Lower leg skin (tissue), 4 donors: Measurements from ENCODE around the gene PNMA8B. TPM values are rescaled to one million over a fixed set of nuclear protein-coding genes. Genes with fewer than 3 reads are reported as not detected.

Experiments
- DNase-seq, 2 donors: peaks; one replicate each; pipeline ENCODE4 v3.0.0-alpha.2; 2019; ENCODE audit warnings: low spot score in 2 of 2
- H3K4me3 ChIP-seq: fragments of 200-600 bp; sonication (generic); 2 replicates; pipeline ENCODE4 v1.5.1; 2017; ENCODE audit warnings: mild to moderate bottlenecking, low read depth; ENCODE audit not compliant: poor library complexity, severe bottlenecking
- POLR2A ChIP-seq, 2 donors: fragments of 450-650 bp; IDR thresholded peaks; one replicate each; pipeline ENCODE4 v1.6.1; 2016 to 2017; ENCODE audit warnings: antibody characterized with exemption in 2 of 2, mild to moderate bottlenecking in 1 of 2, moderate library complexity in 1 of 2
- WGBS, 2 donors: methylation state at CpG; one replicate each; pipeline ENCODE4 v1.1.5; 2018; 5-methylcytosine and 5-hydroxymethylcytosine counted together
- intact Hi-C: fragments of 100-400 bp; cut with DNase I; formaldehyde crosslinking; loops from one replicate; pipeline ENCODE4 v1.15.0; 2023; ENCODE audit warnings: low total_unique reads
- total RNA-seq, 4 donors: library from RNA; depleted of rRNA; stranded (reverse); fragments of >200 nt; gene quantifications; one replicate each; pipeline ENCODE4 v1.1.0, GENCODE V29; 2016
- TF ChIP-seq, protein P1 (sequence below), 3 donors: fragments of 450-650 bp; IDR thresholded peaks; one replicate each; pipeline ENCODE4 v1.5.1; 2016; ENCODE audit warnings: antibody characterized with exemption in 3 of 3, mild to moderate bottlenecking in 3 of 3, moderate library complexity in 2 of 3

The PNMA8B gene
- total RNA-seq, 4 donors from 2014 or later: 2.0 to 5.8 (median 2.8) TPM

- intact Hi-C loops: no loop called here
- no peak for TF ChIP-seq POLR2A (IDR thresholded peaks at IDR 0.05)
- TF ChIP-seq, protein P1, sequence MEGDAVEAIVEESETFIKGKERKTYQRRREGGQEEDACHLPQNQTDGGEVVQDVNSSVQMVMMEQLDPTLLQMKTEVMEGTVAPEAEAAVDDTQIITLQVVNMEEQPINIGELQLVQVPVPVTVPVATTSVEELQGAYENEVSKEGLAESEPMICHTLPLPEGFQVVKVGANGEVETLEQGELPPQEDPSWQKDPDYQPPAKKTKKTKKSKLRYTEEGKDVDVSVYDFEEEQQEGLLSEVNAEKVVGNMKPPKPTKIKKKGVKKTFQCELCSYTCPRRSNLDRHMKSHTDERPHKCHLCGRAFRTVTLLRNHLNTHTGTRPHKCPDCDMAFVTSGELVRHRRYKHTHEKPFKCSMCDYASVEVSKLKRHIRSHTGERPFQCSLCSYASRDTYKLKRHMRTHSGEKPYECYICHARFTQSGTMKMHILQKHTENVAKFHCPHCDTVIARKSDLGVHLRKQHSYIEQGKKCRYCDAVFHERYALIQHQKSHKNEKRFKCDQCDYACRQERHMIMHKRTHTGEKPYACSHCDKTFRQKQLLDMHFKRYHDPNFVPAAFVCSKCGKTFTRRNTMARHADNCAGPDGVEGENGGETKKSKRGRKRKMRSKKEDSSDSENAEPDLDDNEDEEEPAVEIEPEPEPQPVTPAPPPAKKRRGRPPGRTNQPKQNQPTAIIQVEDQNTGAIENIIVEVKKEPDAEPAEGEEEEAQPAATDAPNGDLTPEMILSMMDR (IDR thresholded peaks at IDR 0.05): no peak
- WGBS, 2 donors: 41 to 56% methylated on average over 26 to 46 of the region's 49 CpGs
- H3K4me3 ChIP-seq: no peak overlapping the region
- no peak for DNase-seq
Measured at GRCh38 chr19:46494941-46495785, 504 bp downstream of the PNMA8B start.

DNA sequence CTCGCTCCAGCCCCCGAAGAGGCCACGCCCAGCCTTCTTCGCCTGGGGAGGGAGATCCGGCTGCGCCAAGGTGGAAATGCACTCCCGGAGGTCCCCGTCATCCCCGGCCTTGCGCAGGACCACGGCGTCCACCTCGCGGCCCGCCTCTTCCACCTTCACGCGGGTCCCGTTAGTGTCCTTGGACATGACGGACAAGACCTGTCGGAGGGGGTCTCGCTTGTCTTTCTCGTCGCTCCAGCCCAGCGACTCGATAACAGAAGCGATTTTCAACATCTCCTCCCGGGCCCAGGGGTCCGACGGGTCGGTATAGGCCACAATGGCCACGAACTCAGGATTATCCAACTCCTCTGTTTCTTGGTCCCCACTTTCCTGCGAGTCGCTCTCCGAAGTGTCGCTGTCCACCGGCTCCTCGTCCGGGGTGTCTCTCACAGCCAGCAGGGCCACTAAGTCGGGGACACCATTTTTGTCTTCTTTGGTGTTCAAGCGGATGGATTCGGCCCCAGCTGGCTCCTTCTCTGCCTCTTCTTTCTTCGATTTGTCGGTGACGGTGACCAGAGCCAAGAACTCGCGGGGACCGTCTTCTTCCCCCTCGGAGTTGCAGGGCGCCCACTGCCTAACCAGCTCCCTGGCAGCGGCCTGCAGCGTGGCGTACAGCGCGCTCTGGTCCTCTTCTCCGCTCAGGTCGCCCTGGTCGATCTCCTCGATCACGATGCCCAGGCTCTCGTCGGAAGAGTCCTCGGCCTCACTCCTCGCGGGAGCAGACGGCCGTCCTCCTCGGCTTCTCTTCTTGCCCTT is 1.3 kb downstream of the PNMA8B start:
- intact Hi-C loops: no loop called here
- H3K4me3 ChIP-seq: no peak overlapping the region
- no peak for DNase-seq
- 73 to 83% methylated on average over 67 of the region's 67 CpGs for WGBS, 2 donors
- TF ChIP-seq, protein P1 (IDR thresholded peaks at IDR 0.05): no peak
- no peak for TF ChIP-seq POLR2A (IDR thresholded peaks at IDR 0.05)

GRCh38 chr19:46493236-46494145 is 2.2 kb downstream of the PNMA8B start:
- 8 to 16% methylated on average over 49 to 76 of the region's 92 CpGs for WGBS, 2 donors
- no peak for DNase-seq
- TF ChIP-seq, protein P1 (IDR thresholded peaks at IDR 0.05): no peak
- TF ChIP-seq POLR2A (IDR thresholded peaks at IDR 0.05): no peak
- intact Hi-C loops: no loop called here
- no peak overlapping the region for H3K4me3 ChIP-seq

DNA sequence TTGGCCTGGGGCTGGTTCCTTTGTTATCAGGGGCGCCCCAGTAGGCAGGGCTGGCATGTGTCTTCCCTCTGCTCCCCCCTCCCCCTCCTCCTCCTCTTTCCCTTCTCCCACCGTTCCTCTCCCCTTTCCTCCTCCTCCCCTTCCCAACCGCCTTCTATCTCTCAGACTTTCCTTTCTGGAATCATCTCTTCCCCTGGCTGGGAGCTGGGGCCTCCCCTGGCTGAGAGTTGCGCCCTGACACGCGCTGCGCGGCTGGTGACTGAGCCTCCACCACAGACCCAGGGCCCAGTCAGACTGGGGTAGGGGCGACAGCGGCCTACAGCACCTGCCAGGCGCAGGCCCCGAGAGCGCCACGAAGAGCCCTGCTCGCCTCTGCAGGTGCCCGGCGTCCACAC is 2.8 kb downstream of the PNMA8B start:
- intact Hi-C loops: no loop called here
- 19 to 27% methylated on average over 17 of the region's 17 CpGs for WGBS, 2 donors
- no peak for TF ChIP-seq POLR2A (IDR thresholded peaks at IDR 0.05)
- TF ChIP-seq, protein P1 (IDR thresholded peaks at IDR 0.05): no peak
- no peak overlapping the region for H3K4me3 ChIP-seq
- no peak for DNase-seq

DNA sequence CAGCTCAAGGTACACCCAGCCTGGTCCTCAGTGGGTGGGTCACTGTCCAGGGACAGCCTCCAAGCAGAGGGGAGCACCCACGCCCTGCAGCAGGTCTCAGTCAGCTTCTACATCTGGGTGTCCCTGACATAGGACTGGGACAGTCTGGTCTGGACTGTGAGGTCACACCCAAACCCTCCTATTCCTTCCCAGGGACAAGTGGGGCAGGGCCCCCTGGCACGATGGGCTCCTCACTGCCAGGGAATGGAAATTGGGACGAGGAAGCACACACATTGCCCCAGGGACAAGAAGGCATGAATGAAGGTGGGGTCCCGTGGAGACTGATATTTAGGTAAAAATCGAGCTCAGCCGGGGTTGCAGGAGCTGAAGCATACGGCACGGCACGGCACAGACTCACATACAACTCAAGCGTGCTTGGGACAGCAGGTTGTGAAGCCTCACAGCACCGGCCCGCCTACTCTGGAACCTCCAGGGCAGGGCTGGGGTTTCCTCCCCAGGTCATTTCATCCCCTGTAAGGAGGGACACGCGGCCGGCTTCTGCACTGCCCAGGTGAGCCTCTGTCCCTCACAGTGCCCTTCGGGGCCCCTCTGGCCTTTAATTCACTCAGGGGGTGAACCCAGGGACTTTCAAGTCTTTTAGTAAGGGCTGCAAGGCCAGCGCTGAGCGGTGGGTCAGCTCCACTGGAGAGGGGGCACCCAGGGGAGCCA is 3.5 kb downstream of the PNMA8B start:
- DNase-seq: no peak
- 58 to 66% methylated on average over 14 to 18 of the region's 18 CpGs for WGBS, 2 donors
- TF ChIP-seq, protein P1 (IDR thresholded peaks at IDR 0.05): no peak
- no peak for TF ChIP-seq POLR2A (IDR thresholded peaks at IDR 0.05)
- no peak overlapping the region for H3K4me3 ChIP-seq
- intact Hi-C loops: no loop called here
